ENCODE data around the gene COL4A3.

Gene COL4A3

DNA sequence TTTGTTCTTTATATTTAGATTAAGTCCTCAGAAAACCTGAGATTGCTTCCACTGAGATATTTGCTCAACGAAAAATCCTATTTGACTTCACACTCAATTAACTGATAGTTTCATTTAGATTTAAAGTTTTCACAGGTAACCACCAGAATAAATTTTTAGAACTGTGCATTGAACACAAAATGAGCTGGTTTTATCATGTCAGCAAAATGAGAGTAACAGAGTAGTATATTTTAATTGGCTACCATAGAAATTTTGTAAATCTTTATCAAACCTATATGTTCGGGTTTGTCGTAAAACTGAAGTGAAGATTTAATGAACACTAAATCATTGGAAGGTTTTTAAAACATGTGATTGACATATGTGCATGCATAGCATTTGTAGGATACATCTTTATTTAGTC is 127.9 kb downstream of the COL4A3 start:
- DNase-seq (ENCODE audit: low read depth): no peak

DNA sequence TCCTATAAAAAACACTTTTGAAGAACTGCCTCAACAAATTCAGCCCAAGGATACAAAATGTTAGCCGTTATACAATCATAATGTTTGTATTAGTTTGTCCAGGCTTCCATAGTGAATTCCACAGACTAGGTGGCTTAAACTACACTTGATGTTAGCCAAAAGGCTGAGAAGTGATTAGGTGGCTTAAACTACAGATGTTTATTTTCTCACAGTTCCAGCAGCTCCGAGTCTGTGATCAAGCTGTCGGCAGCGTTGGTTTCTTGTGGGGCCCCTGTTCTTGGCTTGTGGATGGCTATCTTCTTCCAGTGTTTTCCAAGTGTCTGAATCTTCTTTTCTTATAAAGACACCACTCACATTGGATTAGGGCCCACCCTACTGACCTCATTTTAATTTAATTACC is 129.1 kb downstream of the COL4A3 start:
- no peak for DNase-seq (ENCODE audit: low read depth)

DNA sequence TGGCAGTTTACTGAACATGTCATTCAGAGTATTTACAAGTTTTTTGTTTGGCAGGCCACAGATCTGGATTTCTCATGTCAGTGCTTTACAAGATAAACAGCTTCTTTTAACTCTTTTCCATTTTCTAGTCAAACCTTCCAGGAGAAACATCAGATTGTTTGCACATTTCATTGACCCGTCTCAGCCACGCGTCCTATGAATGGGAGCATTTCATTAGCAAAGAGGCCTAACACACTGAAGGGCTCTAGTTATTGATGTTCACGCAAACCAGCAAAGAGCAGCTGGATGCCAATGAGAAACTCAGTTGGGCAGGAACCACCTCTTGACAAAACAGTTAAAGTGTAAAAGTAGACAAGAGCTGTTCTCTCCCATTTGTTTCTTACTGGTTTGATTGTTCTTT is 131.4 kb downstream of the COL4A3 start:
- no peak for DNase-seq (ENCODE audit: low read depth)

DNA sequence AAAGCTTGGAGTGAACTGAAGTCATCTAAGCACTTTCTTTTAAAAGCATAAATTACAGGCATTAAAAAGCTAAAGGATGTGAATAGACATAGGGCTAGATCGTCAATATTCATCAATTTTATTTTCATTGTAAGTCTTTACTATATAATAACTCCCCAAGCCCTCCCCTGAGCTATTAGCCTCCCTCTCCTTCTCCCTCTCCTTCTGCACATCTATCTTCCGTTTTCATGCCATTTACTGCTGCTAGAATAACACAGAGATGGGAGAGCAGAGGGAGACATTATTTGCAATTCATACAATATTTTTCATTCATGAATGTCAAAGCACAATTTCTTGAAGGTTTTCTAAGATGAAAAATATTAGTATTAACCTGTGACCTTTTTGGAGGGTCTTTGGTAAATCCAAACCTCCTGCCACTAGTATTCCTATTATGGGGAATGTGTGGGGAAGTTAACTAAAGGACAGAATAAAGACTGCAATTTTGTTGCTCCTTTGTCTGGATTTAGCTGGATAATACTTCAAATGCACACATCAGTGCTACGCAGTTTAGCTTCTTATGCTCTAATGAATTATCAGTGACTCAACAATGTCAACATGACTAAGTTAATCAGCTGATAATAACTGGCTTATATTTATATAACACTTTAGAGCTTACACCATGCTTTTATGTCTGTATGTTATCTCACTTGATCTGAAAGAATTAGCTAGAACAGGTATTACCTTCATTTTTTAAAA is 132.4 kb downstream of the COL4A3 start:
- no peak for DNase-seq (ENCODE audit: low read depth)

DNA sequence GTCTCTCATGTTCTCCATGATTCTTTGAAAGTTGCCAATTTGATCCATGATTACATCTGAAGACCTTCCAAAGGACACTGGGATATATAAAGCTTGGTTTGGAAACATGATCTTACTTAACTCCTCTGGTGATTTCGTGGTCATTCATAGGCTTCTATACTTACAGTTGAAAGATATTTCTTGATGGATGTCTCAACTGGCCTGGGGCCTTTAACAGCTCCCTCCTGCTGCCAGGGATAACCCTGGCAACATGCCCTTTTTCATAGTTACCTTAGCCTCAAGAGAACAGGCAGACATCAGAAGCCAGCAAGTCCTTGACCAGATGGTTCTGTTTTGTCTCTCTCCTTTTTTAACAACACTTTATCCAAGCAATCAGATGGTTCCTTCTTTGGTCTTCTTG is 137.1 kb downstream of the COL4A3 start:
- DNase-seq (ENCODE audit: low read depth): no peak

DNA sequence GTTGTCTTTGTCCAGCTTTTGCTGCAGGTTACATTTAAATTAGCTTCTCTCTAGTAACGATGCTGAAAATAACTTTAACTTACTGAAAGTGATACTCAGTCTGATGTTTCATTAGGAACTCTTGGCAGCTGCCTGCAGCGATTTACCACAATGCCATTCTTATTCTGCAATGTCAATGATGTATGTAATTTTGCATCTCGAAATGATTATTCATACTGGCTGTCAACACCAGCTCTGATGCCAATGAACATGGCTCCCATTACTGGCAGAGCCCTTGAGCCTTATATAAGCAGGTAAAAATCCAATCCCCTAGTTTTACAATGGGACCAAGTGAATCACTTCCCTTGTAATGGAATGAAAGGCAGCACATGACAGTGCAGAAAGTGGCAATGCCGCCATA is 144.4 kb downstream of the COL4A3 start:
- DNase-seq (ENCODE audit: low read depth): no peak

DNA sequence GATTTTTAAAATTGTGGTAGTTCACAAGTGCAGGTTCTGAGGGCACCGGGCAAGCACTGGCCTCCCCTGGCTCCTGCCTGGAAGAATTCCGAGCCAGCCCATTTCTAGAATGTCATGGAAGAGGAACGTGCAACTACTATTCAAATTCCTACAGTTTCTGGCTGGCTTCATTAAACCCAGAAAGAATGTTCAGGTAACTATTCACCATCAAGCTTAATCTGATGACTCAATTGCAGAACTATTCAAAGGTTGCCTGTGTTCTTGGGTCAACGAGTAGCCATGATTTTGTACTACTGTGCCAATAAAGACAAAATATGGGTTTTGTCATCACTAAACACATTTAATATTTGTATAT is 146.3 kb downstream of the COL4A3 start:
- no peak for DNase-seq (ENCODE audit: low read depth)

DNA sequence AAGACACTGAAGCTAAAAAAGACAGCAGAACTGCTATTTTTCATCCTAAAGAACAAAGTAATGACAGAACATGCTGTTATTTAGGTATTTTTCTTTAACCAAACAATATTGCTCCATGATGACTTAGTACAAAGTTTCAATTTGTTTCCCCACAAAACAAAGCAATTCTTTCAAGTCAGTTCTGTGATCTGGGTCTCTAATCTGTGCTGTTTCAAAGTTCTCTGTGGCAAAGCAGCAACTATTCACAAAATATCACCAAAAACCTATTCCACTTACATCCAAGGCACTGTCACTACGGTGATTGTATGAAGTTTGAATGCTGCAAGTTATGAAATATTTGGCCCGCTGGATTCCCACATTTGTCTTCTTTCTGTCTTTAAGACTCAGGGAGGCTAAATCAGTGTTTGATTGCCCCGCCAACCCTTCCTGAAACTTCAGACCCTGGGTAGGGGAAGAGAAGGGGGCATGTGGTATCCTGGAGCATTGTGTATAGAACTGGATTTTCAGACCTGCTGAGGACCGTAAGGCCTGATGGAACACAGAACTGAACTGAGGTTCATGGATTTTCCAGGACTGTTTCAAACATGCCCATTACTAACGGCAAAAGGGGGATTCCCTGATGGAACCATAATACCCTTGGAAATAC is 147.6 kb downstream of the COL4A3 start:
- DNase-seq (ENCODE audit: low read depth): no peak

DNA sequence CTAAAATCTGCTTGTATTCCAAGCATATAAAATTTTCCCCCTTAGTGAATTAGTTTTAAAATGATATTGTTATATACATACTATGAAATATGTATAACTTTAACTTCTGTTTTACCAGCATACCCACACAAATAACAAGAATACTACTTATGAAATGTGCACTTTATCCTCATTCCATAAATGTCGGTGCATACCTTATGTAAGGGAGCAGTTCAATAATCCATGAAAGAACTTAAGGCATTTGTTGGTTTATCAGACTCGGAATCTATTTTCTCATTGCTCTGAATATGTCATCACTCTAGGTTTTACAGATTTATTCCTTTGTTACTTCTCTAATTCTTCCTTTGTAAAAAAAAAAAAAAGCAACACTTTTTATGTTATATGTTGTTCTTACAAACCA is 148.2 kb downstream of the COL4A3 start:
- DNase-seq (ENCODE audit: low read depth): no peak

DNA sequence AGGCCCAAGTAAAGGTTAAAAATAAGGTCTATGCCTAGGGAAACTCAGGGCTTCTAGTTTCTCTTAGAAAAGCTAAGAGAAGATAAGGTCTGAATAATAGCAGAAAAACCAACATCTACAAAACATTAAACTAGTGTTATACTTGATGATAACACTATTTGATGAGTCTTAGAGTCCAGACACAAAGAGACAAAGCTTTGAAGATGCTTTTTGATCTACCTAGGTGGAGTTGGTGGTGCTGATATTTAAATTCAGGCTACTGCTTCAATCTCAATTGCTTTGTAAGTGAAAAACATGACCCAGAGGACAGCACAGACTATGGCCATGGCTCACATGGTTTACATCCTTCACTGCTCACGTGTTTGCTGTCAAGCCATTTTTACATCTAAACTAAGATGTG is 148.9 kb downstream of the COL4A3 start:
- DNase-seq (ENCODE audit: low read depth): no peak

DNA sequence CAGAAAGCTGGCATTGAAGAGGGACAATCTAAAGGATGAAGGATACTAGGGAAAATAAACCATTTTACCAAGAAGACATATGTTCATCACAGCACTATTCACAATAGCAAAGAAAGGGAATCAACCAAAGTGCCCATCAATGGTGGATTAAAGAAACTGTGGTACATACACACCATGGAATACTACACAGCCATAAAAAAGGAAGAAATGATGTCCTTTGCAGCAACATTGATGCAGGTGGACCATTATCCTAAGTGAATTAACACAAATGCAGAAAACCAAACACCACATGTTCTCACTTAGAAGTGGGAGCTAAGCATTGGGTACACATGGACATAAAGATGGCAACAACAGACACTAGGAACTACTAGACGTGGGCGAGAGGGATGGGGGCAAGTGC is 153.4 kb downstream of the COL4A3 start:
- no peak for DNase-seq (ENCODE audit: low read depth)

DNA sequence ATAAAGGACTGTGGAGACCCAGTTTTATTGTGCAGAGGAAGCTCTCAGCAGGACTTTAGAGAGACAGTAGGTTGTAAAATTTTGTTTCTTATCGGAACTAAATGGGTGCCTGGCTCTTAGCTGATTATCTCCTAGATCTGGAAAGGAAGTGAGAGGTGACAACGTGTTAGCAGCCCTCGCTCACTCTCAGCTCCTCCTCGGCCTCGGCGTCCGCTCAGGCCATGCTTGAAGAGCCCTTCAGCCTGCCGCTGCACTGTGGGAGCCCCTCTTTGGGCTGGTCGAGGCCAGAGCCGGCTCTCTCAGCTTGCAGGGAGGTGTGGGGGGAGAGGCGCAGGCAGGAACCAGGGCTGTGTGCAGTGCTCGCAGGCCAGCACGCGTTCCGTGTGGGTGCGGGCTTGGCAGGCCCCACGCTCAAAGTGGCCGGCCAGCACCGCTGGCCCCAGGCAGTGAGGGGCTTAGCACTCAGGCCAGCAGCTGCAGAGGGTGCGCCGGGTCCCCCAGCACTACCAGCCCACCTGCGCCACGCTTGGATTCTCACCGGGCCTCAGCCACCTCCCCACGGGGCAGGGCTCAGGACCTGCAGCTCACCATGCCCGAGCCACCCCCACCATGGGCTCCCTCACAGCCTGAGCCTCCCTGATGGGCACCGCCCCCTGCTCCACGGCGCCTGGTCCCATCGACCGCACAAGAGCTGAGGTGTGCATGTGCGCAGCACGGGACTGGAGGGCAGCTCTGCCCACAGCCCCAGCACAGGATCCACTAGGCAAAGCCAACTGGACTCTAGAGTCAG is 156.1 kb downstream of the COL4A3 start:
- no peak for DNase-seq (ENCODE audit: low read depth)

DNA sequence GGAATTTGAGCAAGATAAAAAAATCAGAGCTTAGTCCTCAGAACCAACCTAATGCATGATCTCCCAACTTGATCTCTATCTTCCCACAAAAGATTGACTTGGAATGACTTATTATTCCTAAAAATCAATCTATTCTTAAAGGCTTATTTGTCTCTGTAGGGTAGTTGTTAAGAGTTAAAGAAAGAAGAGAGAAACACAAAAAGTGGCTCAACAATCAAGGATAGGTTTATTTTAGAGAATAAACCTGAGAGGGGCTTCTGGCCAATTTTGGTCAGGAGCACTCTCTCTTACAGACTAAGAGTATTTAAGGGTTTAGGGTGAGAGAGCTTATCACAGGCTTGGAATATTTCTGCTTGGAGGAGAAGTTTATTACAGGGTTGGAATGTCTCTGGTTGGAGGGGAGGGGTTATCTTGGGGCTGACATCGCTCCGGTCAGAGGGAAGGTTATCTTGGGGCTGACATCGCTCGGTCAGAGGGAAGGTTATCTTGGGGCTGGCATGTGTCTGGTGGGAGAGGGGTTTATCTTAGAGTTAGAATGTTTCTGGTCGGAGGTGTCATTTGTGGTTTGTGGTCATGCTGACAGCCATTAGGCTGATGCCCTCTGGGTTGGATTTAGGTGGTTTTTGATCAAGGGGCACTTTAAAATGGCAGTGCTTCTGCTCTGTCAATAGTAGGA is 158.2 kb downstream of the COL4A3 start:
- DNase-seq (ENCODE audit: low read depth): no peak

DNA sequence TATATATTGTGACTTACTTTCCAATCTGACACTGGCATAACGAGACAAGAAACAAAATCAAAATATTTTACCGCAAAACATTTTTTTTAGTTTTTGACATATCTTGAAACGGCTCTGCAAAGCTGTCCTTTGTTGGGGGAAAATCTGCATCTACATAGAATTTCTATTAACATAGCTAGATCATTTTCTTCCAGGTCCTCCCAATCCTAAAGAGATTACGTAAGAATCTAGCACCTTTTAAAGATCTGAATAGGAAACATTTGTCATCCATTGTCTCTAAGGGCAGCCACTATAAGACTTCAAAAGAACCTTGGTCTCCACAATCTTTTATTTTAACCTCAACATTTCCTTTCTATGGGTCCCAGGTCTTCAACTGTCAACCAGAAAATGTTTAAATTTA is 159.4 kb downstream of the COL4A3 start:
- no peak for DNase-seq (ENCODE audit: low read depth)

DNA sequence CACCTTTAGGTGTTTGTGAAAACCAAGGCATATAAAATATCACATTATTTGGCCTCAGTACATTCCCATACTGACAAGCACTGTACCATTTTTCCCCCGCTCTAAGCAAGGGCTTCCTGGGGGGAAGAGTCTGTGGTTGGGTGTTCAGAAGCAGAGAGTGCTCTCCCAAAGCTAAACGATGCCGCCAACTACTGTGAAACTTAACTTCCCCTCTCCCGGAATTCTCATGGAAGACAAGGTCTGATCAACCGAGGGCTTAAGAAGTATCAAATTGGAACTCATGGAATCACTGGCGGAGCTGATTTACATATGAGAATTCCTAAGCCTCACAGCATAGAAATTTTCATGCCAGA is 160.2 kb downstream of the COL4A3 start:
- no peak for DNase-seq (ENCODE audit: low read depth)

DNA sequence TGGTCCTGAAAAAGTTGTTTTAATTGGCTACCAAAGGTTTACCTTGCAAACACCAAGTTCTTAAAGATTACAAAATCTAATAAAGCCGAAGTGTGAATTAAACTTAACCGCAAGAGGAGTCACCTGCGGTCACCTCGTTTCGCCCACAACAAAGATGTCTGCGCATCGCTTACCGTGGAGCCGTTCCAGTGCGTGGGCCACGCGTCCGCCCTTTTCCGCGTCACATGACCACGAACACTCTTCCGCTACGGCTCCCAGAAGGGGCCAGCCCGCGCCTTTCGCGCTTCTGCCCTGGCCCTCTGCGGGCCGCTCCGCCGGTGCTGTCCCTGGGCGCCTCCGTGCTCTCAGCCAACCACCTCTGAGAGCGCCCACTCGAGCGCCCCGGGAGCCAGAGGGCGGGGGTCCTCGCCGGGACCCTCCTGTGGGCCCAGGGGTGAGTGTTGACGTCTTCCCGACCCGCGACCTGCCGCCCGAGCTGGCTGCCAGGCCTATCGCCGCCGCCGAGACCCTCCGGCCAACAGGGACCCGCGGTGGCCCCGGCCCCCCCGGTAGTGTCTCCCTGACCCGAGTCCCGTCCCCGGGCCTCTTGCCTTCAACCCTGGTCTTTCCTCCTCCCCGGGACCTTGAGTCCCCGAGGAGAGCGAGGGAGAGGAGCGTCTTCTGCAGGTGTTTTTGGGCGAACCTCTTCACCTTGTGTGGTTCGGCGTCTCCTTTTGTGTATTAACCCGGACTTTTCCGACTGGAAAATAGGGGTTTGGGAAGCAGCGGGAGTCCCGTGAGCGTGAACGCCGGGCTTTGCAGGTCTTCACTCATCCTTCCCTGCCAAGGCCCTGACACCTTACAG is 160.8 kb downstream of the COL4A3 start, which contains the start of gene MFF:
Gene MFF, plus strand, starts transcription at position 257 of the 844 bp plus-strand sequence. CDS start 5,415 bp downstream, outside the sequence.
- DNase-seq (ENCODE audit: low read depth): peak; percentile 77

DNA sequence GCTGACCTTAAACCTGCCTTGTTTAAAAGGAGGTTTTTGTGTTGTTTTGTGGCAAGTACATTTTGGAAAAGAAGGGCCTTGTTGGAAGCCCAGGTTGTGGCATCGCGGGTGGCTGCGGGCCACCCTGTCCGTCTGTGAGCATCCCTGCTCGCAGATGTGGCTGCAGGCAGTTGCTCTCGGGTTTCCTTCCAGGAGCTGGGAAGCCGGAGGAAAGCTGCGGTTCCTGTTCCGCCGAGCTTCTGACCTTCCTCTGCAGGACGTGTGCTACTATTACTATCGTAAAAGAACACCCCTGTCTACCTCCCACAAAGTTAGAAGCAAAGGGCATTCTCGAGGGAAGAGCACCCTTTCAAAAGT is 161.4 kb downstream of the COL4A3 start:
- no peak for DNase-seq (ENCODE audit: low read depth)

DNA sequence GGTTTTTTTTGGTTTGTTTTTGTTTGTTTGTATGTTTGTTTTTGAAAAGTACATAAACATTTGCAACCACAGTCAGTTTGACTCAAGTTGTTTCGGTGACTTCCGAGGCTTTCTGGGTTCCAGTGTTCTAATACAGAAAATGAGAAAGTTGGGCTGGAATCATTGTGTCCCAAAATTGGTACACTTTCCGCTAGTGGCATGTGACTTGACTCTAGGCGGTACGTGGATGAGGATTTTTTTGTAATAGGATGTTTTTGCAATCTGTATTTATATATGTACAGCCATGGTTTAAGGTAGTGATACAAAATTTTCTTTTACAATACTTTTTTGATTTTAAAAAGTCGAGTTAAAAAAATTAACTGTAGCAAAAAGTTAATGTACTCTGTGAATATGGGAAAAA is 162.4 kb downstream of the COL4A3 start:
- no peak for DNase-seq (ENCODE audit: low read depth)

DNA sequence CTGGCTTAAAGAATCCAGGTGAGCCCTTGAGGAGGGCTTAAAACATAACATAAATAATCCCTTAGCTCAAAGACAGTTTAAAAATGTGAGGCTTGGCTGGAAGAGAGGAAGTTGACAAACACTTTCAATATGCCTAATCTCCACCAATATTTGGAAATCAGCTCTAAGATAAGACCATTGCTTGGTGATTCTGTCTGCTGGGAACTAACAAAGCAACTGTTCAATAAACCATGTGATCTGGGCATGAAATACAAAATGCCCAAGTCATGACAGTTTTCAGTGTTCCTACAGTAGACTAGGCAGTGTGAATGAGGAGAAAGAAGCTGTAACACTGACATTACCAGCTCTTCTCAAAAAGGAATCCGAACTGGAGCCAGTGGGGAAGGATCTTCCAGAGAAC is 171.3 kb downstream of the COL4A3 start:
- no peak for DNase-seq (ENCODE audit: low read depth)

DNA sequence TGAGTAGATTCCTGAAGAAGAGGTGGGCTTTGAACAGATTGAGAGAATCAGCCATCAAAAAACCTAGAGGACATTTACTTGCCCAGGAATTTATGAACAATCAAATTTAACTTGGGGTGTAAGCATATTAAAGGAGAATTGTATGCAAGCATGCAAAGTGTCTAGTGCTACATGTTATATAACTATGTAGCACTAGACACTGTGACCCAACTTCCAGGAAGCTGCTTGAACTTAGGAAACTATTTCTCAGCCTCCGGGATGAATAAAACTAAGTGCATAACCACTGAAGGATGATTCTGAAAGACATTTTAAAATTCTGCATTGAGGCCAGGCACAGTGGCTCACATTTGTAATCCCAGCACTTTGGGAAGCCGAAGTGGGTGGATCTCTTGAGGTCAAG is 173.0 kb downstream of the COL4A3 start:
- no peak for DNase-seq (ENCODE audit: low read depth)

DNA sequence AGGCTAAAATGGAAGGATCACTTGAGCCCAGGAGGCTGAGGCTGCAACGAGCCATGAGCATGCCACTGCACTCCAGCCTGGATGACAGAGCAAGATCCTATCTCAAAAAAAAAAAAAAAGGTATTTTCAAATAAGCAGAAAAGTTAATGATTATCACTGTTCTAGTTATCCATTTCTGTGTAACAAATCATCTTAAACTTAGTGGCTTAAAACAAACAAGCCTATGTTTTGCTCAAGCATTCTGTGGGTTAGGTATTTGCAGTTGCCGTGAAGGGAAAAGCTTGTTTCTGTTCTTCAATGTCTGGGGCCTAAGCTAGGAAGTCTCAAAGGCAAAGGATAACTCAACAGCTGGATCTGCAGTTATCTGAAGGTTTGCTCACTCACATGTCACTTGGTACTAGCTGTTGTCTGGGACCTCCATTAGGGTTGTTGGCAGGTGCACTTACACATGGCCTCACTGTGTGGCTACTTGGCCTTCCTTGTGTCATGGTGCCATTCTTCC is 174.7 kb downstream of the COL4A3 start:
- DNase-seq (ENCODE audit: low read depth): no peak

DNA sequence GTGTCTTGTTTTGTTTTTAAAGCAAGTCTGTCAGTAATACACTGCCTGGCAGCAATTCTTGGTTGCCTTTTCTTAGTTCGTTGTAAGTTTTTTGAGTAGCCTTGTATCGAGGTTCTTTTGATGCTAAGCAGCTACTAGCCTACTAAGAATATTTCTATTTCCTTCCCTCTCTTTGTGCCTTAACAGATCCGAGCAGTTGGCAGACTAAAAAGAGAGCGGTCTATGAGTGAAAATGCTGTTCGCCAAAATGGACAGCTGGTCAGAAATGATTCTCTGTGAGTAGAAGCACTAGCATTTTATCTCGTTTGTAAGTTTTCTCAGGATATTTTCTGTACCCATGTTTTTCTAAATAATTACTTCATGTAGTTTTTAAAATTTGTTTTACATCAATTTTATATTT is 175.7 kb downstream of the COL4A3 start:
- DNase-seq (ENCODE audit: low read depth): no peak

All from stimulated activated CD8-positive, alpha-beta memory T cell treated with anti-CD3 and anti-CD28 coated beads, Interleukin-15, amount 100 ng/mL, for 24 hours (primary cell).